Tibial nerve (tissue), 4 donors: ENCODE measurements around the gene MN1. TPM values are rescaled to one million over a fixed set of nuclear protein-coding genes. Genes with fewer than 3 reads are reported as not detected.
A peak's percentile ranks its signal among the peaks of the same experiment; 100 is the strongest.

Experiments used
- DNase-seq, 2 donors: peaks; one replicate each; pipeline ENCODE4 v3.0.0-alpha.2; 2019; ENCODE audit warnings: low spot score in 2 of 2
- H3K27ac ChIP-seq, 4 donors: fragments of 200-600 bp; sonication (generic) in 3 of 4; one replicate each; pipeline ENCODE4 v1.5.1; 2017 to 2019; ENCODE audit warnings: mild to moderate bottlenecking in 1 of 4
- H3K27me3 ChIP-seq, 2 donors: fragments of 200-600 bp; sonication (generic) in 1 of 2; one replicate each; pipeline versions ENCODE4 v1.5.1 to v1.6.0; 2017 to 2019
- H3K36me3 ChIP-seq, 3 donors: fragments of 200-600 bp; sonication (generic); one replicate each; pipeline ENCODE4 v1.5.1; 2018 to 2019
- H3K4me1 ChIP-seq, 4 donors: fragments of 200-600 bp; sonication (generic) in 3 of 4; one replicate each; pipeline ENCODE4 v1.5.1; 2017 to 2019
- H3K4me3 ChIP-seq, 4 donors: fragments of 200-600 bp; sonication (generic) in 3 of 4; one replicate each; pipeline ENCODE4 v1.5.1; 2017 to 2019; ENCODE audit warnings: mild to moderate bottlenecking in 1 of 4, moderate library complexity in 1 of 4
- H3K9me3 ChIP-seq, 4 donors: fragments of 200-600 bp; sonication (generic) in 3 of 4; one replicate each; pipeline ENCODE4 v1.5.1; 2017 to 2019
- CTCF ChIP-seq, 5 experiments: fragments of 200-600 bp in 3 of 5; fragments of 450-650 bp in 2 of 5; sonication (generic) in 3 of 5; IDR thresholded peaks; one replicate each; pipeline ENCODE4 v1.5.1; 2016 to 2019; ENCODE audit warnings: antibody characterized with exemption in 5 of 5, mild to moderate bottlenecking in 3 of 5, moderate library complexity in 2 of 5
- EP300 ChIP-seq, 2 donors: sonication (generic); formaldehyde crosslinking; IDR thresholded peaks; one replicate each; pipeline ENCODE4 v1.6.1; 2017; ENCODE audit warnings: antibody characterized with exemption in 2 of 2, mild to moderate bottlenecking in 1 of 2
- POLR2A ChIP-seq, 2 donors: fragments of 450-650 bp; IDR thresholded peaks; one replicate each; pipeline ENCODE4 v1.6.1; 2017; ENCODE audit warnings: antibody characterized with exemption in 2 of 2, mild to moderate bottlenecking in 2 of 2, moderate library complexity in 2 of 2
- WGBS, 2 donors: methylation state at CpG; one replicate each; pipeline ENCODE4 v1.1.5; 2018; 5-methylcytosine and 5-hydroxymethylcytosine counted together
- total RNA-seq, 4 donors: library from RNA; depleted of rRNA; stranded (reverse); fragments of >200 nt; gene quantifications; one replicate each; pipeline ENCODE4 v1.1.0, GENCODE V29; 2016

The MN1 gene
- total RNA-seq, 4 donors from 2014 or later = 3.9 to 8.2 (median 6.0) TPM

- DNase-seq = no peak
- Histone ChIP-seq H3K4me3 (no peak overlapping the region), H3K27ac (peak overlapping the region in 1 of 4 donors; percentile 3), H3K27me3 (peaks cover 0 to 17% of the 10 kb centered on the region in 2 donors), H3K4me1 (peaks cover 0 to 24% (median 0%) of the 10 kb centered on the region in 4 donors), H3K9me3 (peaks cover 0 to 5% (median 0%) of the 10 kb centered on the region in 4 donors), H3K36me3 (no peaks in the 10 kb centered on the region)
- WGBS, 2 donors = 41 to 46% methylated on average over 8 of the region's 8 CpGs
- TF ChIP-seq CTCF (IDR thresholded peaks at IDR 0.05) (no peak), EP300 (IDR thresholded peaks at IDR 0.05) (peak in 1 of 2 donors; percentile 23)
Measured at GRCh38 chr22:27719535-27720227, 81.9 kb downstream of the MN1 start.

- peaks cover 0 to 24% (median 0%) of the 10 kb centered on the region in 4 donors for H3K4me1 ChIP-seq
- peaks cover 0 to 17% of the 10 kb centered on the region in 2 donors for H3K27me3 ChIP-seq
- TF ChIP-seq CTCF (IDR thresholded peaks at IDR 0.05) (no peak), EP300 (IDR thresholded peaks at IDR 0.05) (no peak), POLR2A (IDR thresholded peaks at IDR 0.05) (no peak)
- H3K4me3 ChIP-seq = no peak overlapping the region
- DNase-seq = no peak
- no peaks in the 10 kb centered on the region for H3K36me3 ChIP-seq
- H3K27ac ChIP-seq = peak overlapping the region in 1 of 4 donors; percentile 3
- H3K9me3 ChIP-seq = peaks cover 0 to 5% (median 0%) of the 10 kb centered on the region in 4 donors
- 84 to 94% methylated on average over 3 of the region's 3 CpGs for WGBS, 2 donors
Measured at GRCh38 chr22:27719036-27719347, 82.6 kb downstream of the MN1 start.

DNA sequence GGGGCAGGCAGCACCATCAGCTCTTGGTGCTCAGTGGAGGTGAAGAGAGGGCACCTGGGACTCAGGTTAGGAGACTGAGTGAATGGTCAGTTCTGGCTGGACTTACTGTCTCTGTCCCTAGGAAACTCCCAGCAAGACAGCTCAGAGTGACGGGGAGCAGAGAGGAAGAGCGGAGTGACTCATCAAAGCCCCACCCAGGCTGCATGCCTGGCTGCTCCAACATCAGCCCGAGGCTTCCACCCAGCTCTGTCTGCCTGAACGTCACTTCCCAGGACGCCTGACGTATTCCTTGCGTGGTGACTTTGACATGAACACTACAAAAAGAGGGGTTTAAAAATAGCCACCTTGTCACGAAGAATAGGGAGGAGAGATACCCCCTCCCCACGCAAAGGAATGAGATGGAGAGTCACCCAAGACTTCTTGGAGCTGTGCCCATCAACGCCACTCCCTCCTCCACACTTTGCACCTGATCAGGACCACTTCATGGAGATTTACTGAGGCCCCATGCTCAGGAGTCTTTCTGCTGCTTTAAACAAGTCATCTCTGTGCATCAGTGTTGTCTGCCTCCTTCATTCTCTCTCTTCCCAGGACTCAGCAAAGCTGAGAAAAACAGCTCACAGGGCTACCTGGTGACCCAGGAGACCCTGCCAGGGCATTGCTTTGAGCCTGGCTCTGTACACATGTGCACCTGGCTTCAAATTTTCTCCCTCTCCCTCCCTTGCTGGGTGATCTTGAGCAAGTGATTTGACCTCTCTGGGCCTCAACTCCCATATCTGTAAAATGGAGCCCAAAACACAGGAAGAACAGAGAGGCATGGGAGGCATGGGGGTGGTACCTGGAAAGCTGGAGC, 83.1 kb downstream of the MN1 start:
- Histone ChIP-seq H3K4me3 (no peak overlapping the region), H3K9me3 (peaks cover 0 to 5% (median 0%) of the 10 kb centered on the region in 4 donors), H3K27ac (peak overlapping the region in 1 of 4 donors; percentile 41), H3K27me3 (peaks cover 0 to 17% of the 10 kb centered on the region in 2 donors), H3K36me3 (no peaks in the 10 kb centered on the region), H3K4me1 (peaks cover 0 to 24% (median 0%) of the 10 kb centered on the region in 4 donors)
- DNase-seq = peak; percentile 30 to 53
- 35 to 40% methylated on average over 10 of the region's 10 CpGs for WGBS, 2 donors
- TF ChIP-seq POLR2A (IDR thresholded peaks at IDR 0.05) (no peak), EP300 (IDR thresholded peaks at IDR 0.05) (peak in 1 of 2 donors; percentile 23)

GRCh38 chr22:27717094-27717493, 84.5 kb downstream of the MN1 start:
- 76 to 83% methylated on average over 9 of the region's 9 CpGs for WGBS, 2 donors
- DNase-seq = no peak
- Histone ChIP-seq H3K4me3 (no peak overlapping the region), H3K27me3 (peaks cover 0 to 17% of the 10 kb centered on the region in 2 donors), H3K4me1 (peaks cover 0 to 24% (median 0%) of the 10 kb centered on the region in 4 donors), H3K27ac (no peak overlapping the region), H3K36me3 (no peaks in the 10 kb centered on the region), H3K9me3 (peaks cover 0 to 5% (median 0%) of the 10 kb centered on the region in 4 donors)
- TF ChIP-seq EP300 (IDR thresholded peaks at IDR 0.05) = no peak
- TF ChIP-seq POLR2A (IDR thresholded peaks at IDR 0.05) = no peak
- TF ChIP-seq CTCF (IDR thresholded peaks at IDR 0.05) = no peak

- Histone ChIP-seq H3K4me3 (no peak overlapping the region), H3K36me3 (no peaks in the 10 kb centered on the region), H3K9me3 (peaks cover 0 to 5% (median 0%) of the 10 kb centered on the region in 4 donors), H3K27me3 (peaks cover 0 to 17% of the 10 kb centered on the region in 2 donors), H3K4me1 (peaks cover 0 to 24% (median 0%) of the 10 kb centered on the region in 4 donors), H3K27ac (no peak overlapping the region)
- WGBS, 2 donors = 93 to 100% methylated on average over 1 of the region's 1 CpG
- TF ChIP-seq EP300 (IDR thresholded peaks at IDR 0.05) (no peak), CTCF (IDR thresholded peaks at IDR 0.05) (no peak), POLR2A (IDR thresholded peaks at IDR 0.05) (no peak)
- no peak for DNase-seq
Measured at GRCh38 chr22:27716074-27716473, 85.5 kb downstream of the MN1 start.
